ENCODE measurements around the gene RAD54L.

DNA sequence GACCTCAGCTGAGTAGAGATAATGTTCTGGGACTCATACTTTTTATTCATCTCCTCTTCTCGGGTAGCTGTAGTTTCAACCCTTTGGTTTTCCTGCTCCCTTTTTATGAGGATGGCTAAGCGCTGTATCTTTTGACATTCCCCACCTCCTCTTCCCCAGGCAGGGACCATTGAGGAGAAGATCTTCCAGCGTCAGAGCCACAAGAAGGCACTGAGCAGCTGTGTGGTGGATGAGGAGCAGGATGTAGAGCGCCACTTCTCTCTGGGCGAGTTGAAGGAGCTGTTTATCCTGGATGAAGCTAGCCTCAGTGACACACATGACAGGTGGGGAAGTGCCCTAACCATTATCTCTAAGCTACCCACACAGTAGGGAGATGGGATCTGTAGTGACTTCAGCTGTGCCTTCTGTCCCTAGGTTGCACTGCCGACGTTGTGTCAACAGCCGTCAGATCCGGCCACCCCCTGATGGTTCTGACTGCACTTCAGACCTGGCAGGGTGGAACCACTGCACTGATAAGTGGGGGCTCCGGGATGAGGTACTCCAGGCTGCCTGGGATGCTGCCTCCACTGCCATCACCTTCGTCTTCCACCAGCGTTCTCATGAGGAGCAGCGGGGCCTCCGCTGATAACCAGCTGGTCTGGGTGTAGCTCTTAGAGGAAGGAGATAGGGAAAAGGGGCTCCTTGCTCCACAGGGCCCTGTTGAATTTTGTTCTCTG is 30.3 kb downstream of the RAD54L start:
- TF ChIP-seq, protein P1, sequence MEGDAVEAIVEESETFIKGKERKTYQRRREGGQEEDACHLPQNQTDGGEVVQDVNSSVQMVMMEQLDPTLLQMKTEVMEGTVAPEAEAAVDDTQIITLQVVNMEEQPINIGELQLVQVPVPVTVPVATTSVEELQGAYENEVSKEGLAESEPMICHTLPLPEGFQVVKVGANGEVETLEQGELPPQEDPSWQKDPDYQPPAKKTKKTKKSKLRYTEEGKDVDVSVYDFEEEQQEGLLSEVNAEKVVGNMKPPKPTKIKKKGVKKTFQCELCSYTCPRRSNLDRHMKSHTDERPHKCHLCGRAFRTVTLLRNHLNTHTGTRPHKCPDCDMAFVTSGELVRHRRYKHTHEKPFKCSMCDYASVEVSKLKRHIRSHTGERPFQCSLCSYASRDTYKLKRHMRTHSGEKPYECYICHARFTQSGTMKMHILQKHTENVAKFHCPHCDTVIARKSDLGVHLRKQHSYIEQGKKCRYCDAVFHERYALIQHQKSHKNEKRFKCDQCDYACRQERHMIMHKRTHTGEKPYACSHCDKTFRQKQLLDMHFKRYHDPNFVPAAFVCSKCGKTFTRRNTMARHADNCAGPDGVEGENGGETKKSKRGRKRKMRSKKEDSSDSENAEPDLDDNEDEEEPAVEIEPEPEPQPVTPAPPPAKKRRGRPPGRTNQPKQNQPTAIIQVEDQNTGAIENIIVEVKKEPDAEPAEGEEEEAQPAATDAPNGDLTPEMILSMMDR (IDR thresholded peaks at IDR 0.05; ENCODE audit: poor library complexity), result no peak
- no peak for TF ChIP-seq EZH2 (IDR thresholded peaks at IDR 0.05; ENCODE audit: borderline replicate concordance)

Data from hepatocyte (in vitro differentiated cells).